A549 (cell line): ENCODE data around the gene CDC73. TPM values are rescaled to one million over a fixed set of nuclear protein-coding genes. Genes with fewer than 3 reads are reported as not detected.

Experiments
- ATAC-seq, 2 experiments: fragments of 200-7000 bp in 1 of 2; fragments of >200 bp in 1 of 2; cut with Nextera tagmentation in 1 of 2; cut with Tn5 transposase in 1 of 2; 3 replicates each; pipeline versions ENCODE4 v1.8.0 to v1.9.1; 2018 to 2020; ENCODE audit warnings: mild to moderate bottlenecking in 1 of 2, moderate library complexity in 1 of 2
- CTCF ChIA-PET: fragments of 300-600 bp; sonication (Branson Sonifier 250); formaldehyde crosslinking; extraction: SDS; loops from one replicate; lab custom pipeline; 2021; ENCODE audit warnings: antibody characterized with exemption, inconsistent platforms; lab: Yijun Ruan, JAX
- POLR2A ChIA-PET: fragments of 350-600 bp; formaldehyde crosslinking; extraction: SDS; loops from one replicate; lab custom pipeline; 2021; ENCODE audit warnings: antibody characterized with exemption, inconsistent platforms; lab: Yijun Ruan, JAX
- DNase-seq, 2 experiments: peaks; one replicate each; pipeline versions ENCODE4 v3.0.0 to v3.0.0-alpha.2; 2011 to 2016; ENCODE audit warnings: low read depth in 1 of 2, low spot score in 1 of 2
- FAIRE-seq: peaks from 2 replicates; lab custom pipeline; 2011; peaks lifted over from hg19 to GRCh38; lab: Jason Lieb, UNC
- H3K27ac ChIP-seq, 2 experiments: fragments of >200 bp; sonication (Bioruptor Twin); formaldehyde crosslinking; 3 replicates each; pipeline ENCODE4 v1.5.1; 2016 to 2017
- H3K4me1 ChIP-seq: fragments of >200 bp; sonication (Bioruptor Twin); formaldehyde crosslinking; 3 replicates; pipeline ENCODE4 v1.6.1; 2016
- H3K4me2 ChIP-seq: fragments of >200 bp; sonication (Bioruptor Twin); formaldehyde crosslinking; 3 replicates; pipeline ENCODE4 v1.6.1; 2016
- H3K4me3 ChIP-seq: fragments of >200 bp; sonication (Bioruptor Twin); formaldehyde crosslinking; 3 replicates; pipeline ENCODE4 v1.5.1; 2016
- H3K9me3 ChIP-seq: fragments of >200 bp; sonication (Bioruptor Twin); formaldehyde crosslinking; 3 replicates; pipeline ENCODE4 v1.6.1; 2016
- CBX8 ChIP-seq: fragments of 200-600 bp; sonication (generic); IDR thresholded peaks from 2 replicates; pipeline ENCODE4 v1.6.1; 2016
- EHMT2 ChIP-seq: fragments of 200-600 bp; sonication (generic); IDR thresholded peaks from 2 replicates; pipeline ENCODE4 v1.6.1; 2016; ENCODE audit warnings: antibody characterized with exemption, low read depth, mild to moderate bottlenecking, moderate library complexity
- EP300 ChIP-seq, 2 experiments: fragments of >200 bp; sonication (Bioruptor Twin); formaldehyde crosslinking; IDR thresholded peaks; 2 replicates in 1 of 2; 3 replicates in 1 of 2; pipeline ENCODE4 v1.6.1; 2016 to 2017
- HOXB5 ChIP-seq: fragments of 250-450 bp; sonication (Bioruptor Pico); IDR thresholded peaks from 2 replicates; pipeline ENCODE4 v1.5.0; 2020; ENCODE audit warnings: mild to moderate bottlenecking, moderate library complexity
- JUN ChIP-seq, 2 experiments: fragments of >200 bp; sonication (Bioruptor Twin); formaldehyde crosslinking; IDR thresholded peaks; 2 replicates in 1 of 2; 3 replicates in 1 of 2; pipeline ENCODE4 v1.6.1; 2016 to 2017
- NPAS2 ChIP-seq: fragments of 250-450 bp; sonication (Bioruptor Pico); IDR thresholded peaks from 2 replicates; pipeline ENCODE4 v1.8.0; 2022; ENCODE audit warnings: mild to moderate bottlenecking, moderate library complexity, borderline replicate concordance
- PBX3 ChIP-seq: IDR thresholded peaks from 2 replicates; pipeline ENCODE4 v1.6.1; 2012
- POLR2AphosphoS2 ChIP-seq: conservative IDR thresholded peaks from 2 replicates; pipeline ENCODE4 v1.6.1; 2012; ENCODE audit warnings: low read length, improper control_type of control experiment, inconsistent platforms
- RAD21 ChIP-seq, 2 experiments: fragments of >200 bp in 1 of 2; sonication (Bioruptor Twin) in 1 of 2; formaldehyde crosslinking in 1 of 2; IDR thresholded peaks in 1 of 2; conservative IDR thresholded peaks in 1 of 2; 2 replicates in 1 of 2; 3 replicates in 1 of 2; pipeline ENCODE4 v1.6.1; 2012 to 2018; ENCODE audit warnings: inconsistent platforms in 1 of 2
- REST ChIP-seq: fragments of 200-600 bp; sonication (generic); IDR thresholded peaks from 2 replicates; pipeline ENCODE4 v1.6.1; 2016; ENCODE audit warnings: antibody characterized with exemption, mild to moderate bottlenecking, moderate library complexity
- RFX5 ChIP-seq: fragments of 450-650 bp; IDR thresholded peaks from 2 replicates; pipeline ENCODE4 v1.7.1; 2014; ENCODE audit warnings: antibody characterized with exemption, mild to moderate bottlenecking, moderate library complexity
- RNF2 ChIP-seq: fragments of 200-600 bp; sonication (generic); IDR thresholded peaks from 2 replicates; pipeline ENCODE4 v1.6.1; 2016; ENCODE audit warnings: low read depth, mild to moderate bottlenecking, antibody characterized with exemption, moderate library complexity, borderline replicate concordance
- SREBF2 ChIP-seq: fragments of 450-650 bp; IDR thresholded peaks from 2 replicates; pipeline ENCODE4 v1.6.1; 2014; ENCODE audit warnings: mild to moderate bottlenecking, moderate library complexity
- WGBS: methylation state at CpG from one replicate; pipeline ENCODE4 v1.1.6; 2017; ENCODE audit errors: missing lambda C conversion rate; 5-methylcytosine and 5-hydroxymethylcytosine counted together
- polyA plus RNA-seq, 4 experiments: library from polyadenylated mRNA; depleted of rRNA in 3 of 4; stranded (reverse); fragments of >200 nt; fragmentation: RNase III in 1 of 4; extraction: RNeasy Plus Mini Kit Qiagen cat#74134 plus additional on column Dnase treatment in 1 of 4; gene quantifications; 2 replicates in 3 of 4; 3 replicates in 1 of 4; pipeline ENCODE4 v1.2.3, GENCODE V29; 2011 to 2017
- TF ChIP-seq, protein P1 (sequence below): fragments of 250-450 bp; sonication (Bioruptor Pico); IDR thresholded peaks from 2 replicates; pipeline ENCODE4 v1.5.0; 2021; ENCODE audit warnings: mild to moderate bottlenecking, moderate library complexity, borderline replicate concordance
- TF ChIP-seq, protein P2 (sequence below): fragments of 450-650 bp; IDR thresholded peaks from 2 replicates; pipeline ENCODE4 v1.6.1; 2014; ENCODE audit warnings: antibody characterized with exemption

CDC73 gene
- polyA plus RNA-seq, 2 of the 4 experiments (the other 2 are of a cell fraction), result 42.2 to 77.9 TPM

GRCh38 chr1:193120604-193121166 lies 1.1 kb upstream of the CDC73 start:
- Histone ChIP-seq H3K4me3 (peak overlapping the region; percentile 71; the same call in 2 of the 3 replicates), H3K27ac (peak overlapping the region; percentile 95 to 96; a peak in 4 of 6 replicates), H3K4me2 (peak overlapping the region; percentile 92), H3K9me3 (no peaks in the 10 kb centered on the region), H3K4me1 (peaks cover 28% of the 10 kb centered on the region)
- FAIRE-seq (no peak), DNase-seq (no peak), ATAC-seq (no peak)
- POLR2A ChIA-PET, result interaction anchor here (1.6 to 4.6 kb wide), 3 partner anchors 9 to 21 kb away, joined by 4 to 38 read pairs (median 7); partner anchors contain the start of gene GLRX2
- no peak for TF ChIP-seq SREBF2
- TF ChIP-seq EHMT2, result no peak
- TF ChIP-seq RFX5, result no peak
- TF ChIP-seq REST, result no peak
- TF ChIP-seq POLR2AphosphoS2, result no peak
- no peak for TF ChIP-seq JUN (IDR thresholded peaks at IDR 0.05)
- 87% methylated on average over 6 of the region's 6 CpGs for WGBS
- CTCF ChIA-PET, result interaction anchor here (0.7 to 3.2 kb wide), 5 partner anchors 10 to 130 kb away, joined by 3 to 66 read pairs (median 14); partner anchors contain the start of gene GLRX2

- DNase-seq (no peak), FAIRE-seq (no peak), ATAC-seq (no peak)
- H3K4me3 ChIP-seq, result peak overlapping the region; percentile 2; the same call in 1 of the 3 replicates
- no peak for TF ChIP-seq EP300 (IDR thresholded peaks at IDR 0.05)
- TF ChIP-seq NPAS2 (CRISPR knock-in tag), result no peak
- TF ChIP-seq RAD21 (conservative IDR thresholded peaks at IDR 0.05 in 1 of 2, IDR thresholded peaks at IDR 0.05 in 1 of 2), result no peak
- no peak for TF ChIP-seq CBX8
- TF ChIP-seq RNF2, result no peak
- TF ChIP-seq, protein P1, sequence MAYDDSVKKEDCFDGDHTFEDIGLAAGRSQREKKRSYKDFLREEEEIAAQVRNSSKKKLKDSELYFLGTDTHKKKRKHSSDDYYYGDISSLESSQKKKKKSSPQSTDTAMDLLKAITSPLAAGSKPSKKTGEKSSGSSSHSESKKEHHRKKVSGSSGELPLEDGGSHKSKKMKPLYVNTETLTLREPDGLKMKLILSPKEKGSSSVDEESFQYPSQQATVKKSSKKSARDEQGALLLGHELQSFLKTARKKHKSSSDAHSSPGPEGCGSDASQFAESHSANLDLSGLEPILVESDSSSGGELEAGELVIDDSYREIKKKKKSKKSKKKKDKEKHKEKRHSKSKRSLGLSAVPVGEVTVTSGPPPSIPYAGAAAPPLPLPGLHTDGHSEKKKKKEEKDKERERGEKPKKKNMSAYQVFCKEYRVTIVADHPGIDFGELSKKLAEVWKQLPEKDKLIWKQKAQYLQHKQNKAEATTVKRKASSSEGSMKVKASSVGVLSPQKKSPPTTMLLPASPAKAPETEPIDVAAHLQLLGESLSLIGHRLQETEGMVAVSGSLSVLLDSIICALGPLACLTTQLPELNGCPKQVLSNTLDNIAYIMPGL (CRISPR knock-in tag), result no peak
- TF ChIP-seq, protein P2, sequence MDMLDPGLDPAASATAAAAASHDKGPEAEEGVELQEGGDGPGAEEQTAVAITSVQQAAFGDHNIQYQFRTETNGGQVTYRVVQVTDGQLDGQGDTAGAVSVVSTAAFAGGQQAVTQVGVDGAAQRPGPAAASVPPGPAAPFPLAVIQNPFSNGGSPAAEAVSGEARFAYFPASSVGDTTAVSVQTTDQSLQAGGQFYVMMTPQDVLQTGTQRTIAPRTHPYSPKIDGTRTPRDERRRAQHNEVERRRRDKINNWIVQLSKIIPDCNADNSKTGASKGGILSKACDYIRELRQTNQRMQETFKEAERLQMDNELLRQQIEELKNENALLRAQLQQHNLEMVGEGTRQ, result no peak
- TF ChIP-seq PBX3, result no peak
- no peak for TF ChIP-seq HOXB5 (CRISPR knock-in tag)
- TF ChIP-seq, all 56 proteins: peak for 0
- peak overlapping the region; percentile 76 for H3K4me2 ChIP-seq
- peaks cover 20% of the 10 kb centered on the region; the same call in 2 of the 3 replicates for H3K4me1 ChIP-seq
- no peak overlapping the region for H3K27ac ChIP-seq
- ChIA-PET POLR2A (interaction anchor here (4.6 kb wide), 1 partner anchor 19 kb away, joined by 38 read pairs; the partner anchor contains the start of gene GLRX2), CTCF (interaction anchor here (1.1 to 3.2 kb wide), 4 partner anchors 10 to 32 kb away, joined by 3 to 66 read pairs (median 34); partner anchors contain the start of gene GLRX2)
- no peaks in the 10 kb centered on the region for H3K9me3 ChIP-seq
Measured at GRCh38 chr1:193123751-193124150, 1.9 kb downstream of the CDC73 start.
